HG03442 (cell line): ENCODE data around the gene MAP4.
"Not testable (repeated sequence)": the region's sequence is repeated elsewhere in the genome, so short reads cannot be mapped to it uniquely, and the experiment has no call there.

Experiments
- ATAC-seq: cut with Tn5 transposase; IDR thresholded peaks from one replicate; pipeline ENCODE4 v1.9.1; 2021; ENCODE audit warnings: mild to moderate bottlenecking, moderate library complexity; ENCODE audit not compliant: unreplicated experiment

MAP4 gene

GRCh38 chr3:47901280-47901833 lies 114.9 kb downstream of the MAP4 start:
- ATAC-seq, result no peak

- no peak for ATAC-seq
Observed at GRCh38 chr3:47899495-47900108, 116.6 kb downstream of the MAP4 start.

- ATAC-seq, result no peak
Observed at GRCh38 chr3:47897954-47898353, 118.3 kb downstream of the MAP4 start.

DNA sequence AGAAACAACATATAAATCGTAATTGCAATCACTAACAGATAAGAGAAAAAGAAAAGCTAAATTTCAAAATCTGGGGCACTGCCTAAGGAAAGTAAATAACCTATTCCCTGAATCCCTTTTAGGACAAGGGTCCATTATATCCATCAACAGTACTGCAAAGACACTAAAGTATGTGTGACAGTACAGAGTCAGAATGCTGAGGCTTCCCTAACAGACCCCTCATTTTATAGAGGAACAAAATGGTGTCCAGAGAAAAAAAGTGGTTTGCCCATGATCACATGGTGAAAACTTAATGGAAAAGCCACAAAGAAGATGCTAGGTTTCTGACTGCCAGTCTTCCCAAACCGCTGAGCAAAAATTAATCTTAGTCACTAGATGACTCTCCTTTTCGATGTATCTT lies 119.5 kb downstream of the MAP4 start:
- no peak for ATAC-seq

- ATAC-seq, result no peak
Observed at GRCh38 chr3:47895241-47895640, 121.0 kb downstream of the MAP4 start.

DNA sequence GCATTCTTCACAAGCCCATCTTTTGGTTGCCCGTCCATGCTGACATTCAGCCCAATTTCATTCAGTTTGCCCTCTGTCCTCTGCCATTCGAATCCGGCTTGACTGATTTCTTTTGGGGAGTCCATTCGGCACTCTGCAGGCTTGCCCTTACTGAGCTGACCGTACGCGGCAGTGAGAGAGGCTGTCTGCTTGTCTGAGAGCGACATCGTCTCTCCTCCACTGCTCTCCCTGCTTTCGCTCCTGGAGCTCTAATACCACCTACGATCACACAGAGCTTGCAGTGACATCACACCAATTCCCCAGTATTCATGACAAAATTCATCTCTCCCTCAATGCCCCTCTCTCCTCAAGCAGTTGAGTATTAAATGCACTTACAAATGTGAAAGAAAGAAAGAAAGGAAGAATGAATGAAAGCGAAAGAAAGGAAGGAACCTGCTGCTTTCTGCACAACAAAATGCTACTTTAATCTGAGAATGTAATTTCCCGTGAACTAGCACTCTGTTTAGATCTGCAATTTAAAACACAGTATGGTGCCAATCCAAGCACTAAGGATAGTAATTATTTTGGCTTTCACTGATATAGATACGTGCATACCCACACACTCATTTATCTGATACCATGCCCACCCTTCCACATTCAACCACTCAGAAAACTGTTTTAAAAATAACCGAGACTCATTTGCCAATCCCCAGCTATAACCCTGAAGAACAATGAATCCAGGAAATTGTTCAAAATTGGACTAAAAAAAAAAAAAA lies 123.8 kb downstream of the MAP4 start:
- ATAC-seq, result no peak

DNA sequence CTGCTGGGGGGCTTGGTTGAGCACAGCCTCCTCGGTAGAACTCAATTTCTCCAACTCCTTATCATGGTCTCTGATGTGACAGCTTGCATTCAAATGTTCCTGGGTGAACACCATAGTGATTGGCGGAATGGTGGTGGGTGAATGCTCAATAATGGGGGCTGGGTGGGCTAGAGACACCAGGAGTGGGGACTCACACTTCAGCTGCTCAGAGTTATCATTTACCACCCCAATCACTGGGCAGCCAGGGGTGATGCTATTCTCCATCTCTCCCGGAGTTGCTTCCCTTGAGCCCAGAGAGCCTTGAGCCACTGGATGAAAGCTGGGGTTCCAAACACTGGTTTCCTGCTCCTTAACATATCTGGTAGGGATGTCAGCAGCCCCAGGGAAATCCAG lies 124.6 kb downstream of the MAP4 start:
- no peak for ATAC-seq

GRCh38 chr3:47890828-47891612 lies 125.2 kb downstream of the MAP4 start:
- ATAC-seq, result no peak

GRCh38 chr3:47890126-47890827 lies 125.9 kb downstream of the MAP4 start:
- ATAC-seq, result no peak

- ATAC-seq, result no peak
Observed at GRCh38 chr3:47888986-47889757, 127.0 kb downstream of the MAP4 start.

DNA sequence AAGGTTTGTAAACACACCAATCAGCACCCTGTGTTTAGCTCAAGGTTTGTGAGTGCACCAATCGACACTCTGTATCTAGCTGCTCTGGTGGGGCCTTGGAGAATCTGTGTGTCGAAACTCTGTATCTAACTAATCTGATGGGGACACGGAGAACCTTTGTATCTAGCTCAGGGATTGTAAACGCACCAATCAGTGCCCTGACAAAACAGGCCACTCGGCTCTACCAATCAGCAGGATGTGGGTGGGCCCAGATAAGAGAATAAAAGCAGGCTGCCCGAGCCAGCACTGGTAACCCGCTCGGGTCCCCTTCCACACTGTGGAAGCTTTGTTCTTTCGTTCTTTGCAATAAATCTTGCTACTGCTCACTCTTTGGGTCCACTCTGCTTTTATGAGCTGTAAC lies 128.2 kb downstream of the MAP4 start:
- ATAC-seq, result not testable (repeated sequence)

DNA sequence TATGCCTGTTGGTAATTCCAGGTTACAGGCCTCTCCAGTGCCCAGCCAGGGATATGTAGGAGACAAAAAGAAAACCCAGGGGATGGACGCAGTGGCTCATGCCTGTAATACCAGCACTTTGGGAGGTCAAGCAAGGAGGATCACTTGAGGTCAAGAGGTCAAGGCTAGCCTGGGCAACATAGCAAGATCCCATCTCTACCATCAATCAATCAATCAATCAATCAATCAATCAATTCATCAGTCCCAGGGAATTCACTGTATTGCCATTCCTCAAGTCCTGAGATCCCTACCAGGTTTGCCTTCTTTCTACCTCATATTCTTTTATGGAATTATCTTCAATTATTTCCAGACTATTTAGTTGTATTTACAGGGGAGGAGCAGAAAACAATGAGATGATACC lies 131.0 kb downstream of the MAP4 start:
- ATAC-seq, result no peak

GRCh38 chr3:47884603-47885002 lies 131.6 kb downstream of the MAP4 start:
- no peak for ATAC-seq

GRCh38 chr3:47882338-47882737 lies 133.9 kb downstream of the MAP4 start:
- no peak for ATAC-seq

DNA sequence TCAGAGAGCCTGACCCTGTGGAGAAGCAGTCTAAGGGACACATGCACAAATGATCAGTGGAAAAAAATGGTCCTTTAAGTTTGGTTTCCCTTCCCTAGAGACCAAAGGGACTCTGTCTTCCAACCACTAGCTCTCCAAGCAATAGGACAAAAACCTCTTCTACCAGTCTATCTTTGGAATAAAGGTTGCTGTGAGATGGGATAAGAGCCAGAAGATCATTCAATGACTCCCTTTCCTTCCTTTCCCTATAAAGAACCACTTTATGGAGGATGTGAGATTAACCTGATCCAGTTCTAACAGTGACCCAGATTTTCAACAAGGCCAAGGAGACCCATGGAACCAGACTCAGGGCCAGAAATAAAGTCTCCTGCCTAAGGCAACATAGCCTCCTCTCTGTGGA lies 138.5 kb downstream of the MAP4 start:
- ATAC-seq, result no peak

DNA sequence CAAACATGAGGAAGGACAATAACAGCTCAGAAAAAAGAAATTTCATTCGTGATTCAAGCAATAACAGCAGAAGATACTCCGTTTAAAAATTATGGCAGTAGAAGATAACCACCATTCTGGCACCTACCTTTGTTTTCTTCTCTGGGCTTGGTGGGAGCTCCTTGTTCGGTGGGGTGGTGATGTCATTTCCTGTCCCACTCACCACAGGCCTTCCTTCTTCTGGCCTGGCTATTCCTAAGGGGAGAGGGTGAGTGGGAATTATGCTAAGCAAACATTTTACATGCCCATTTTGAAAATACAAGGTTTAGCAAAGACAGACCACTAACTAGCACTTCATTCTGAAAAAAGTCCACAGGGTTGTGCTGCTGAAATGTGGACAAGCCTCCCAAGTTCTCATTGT lies 138.9 kb downstream of the MAP4 start:
- ATAC-seq, result no peak

DNA sequence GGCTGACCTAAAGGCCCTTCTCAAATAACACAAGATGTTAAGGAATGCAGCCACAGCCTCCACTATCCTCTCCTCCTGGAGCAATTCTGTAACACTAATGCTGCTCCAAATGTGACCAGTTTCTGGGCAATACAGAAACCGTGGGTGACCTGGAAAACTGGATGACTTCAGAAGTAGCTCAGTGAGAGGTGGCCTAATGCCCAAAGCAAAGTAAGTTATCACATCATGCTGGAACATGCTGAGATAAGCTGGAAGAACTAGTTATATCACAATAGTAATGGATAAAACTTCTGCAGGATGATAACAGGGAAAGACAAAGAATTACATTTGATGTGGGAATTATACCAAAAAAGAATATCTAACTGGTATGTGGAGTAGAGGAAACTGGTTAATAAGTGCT lies 141.3 kb downstream of the MAP4 start:
- no peak for ATAC-seq

DNA sequence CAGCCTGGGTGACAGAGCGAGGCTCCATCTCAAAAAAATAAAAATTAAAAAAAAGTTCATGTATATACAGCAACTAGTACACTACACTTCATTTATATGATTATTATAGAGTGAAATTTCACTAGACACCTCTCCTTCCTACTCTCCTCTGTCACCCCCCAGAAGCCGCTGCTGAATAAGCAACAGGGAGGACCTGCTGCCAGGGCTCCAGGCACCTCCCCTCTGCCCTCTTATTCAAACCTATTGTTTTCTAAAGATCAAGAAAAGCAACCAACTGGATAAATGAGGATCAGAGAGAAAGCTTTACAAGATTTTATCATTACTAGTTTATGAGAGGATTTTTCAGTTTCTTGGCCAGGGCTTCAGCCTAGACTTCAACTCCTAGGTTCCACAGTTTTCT lies 141.8 kb downstream of the MAP4 start:
- ATAC-seq, result no peak

DNA sequence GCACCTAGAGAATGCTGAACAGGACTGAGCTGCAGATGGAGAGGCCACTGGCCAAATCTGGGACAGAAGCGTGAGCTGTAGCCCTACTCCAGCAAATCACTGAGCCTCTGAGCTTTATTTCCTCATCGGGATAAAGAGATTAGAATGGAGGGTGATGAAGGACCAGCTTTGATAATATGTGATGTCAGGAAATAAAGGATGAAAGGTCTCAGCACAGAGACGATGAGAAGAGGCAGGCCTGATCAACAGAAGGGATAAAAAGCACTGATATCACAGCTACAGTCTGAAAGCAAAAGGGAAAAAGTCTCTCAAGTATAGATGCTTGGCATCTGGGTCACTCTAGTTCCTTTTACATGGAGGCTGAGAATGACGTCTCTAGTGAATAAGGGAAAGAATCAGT lies 143.3 kb downstream of the MAP4 start:
- no peak for ATAC-seq

DNA sequence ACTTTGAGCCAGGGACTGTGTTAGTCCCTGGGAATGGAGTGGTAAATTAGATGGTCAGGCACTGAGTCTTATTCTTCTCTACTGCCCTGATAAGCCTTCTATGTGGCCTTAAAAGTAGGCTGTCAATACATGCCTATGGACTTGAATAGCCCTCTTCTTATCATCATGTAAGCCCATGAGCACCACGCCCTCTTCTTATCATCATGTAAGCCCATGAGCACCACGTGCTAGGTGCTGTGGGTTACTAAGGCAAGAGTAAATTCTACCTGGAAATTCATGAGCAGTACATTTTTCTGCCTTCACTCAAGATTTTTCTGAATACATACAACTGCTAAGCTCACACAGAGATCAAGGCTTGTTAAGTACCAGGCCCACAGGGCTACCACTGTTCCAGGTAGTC lies 144.8 kb downstream of the MAP4 start:
- ATAC-seq, result no peak
